ENCODE measurements around the gene ZSWIM6.

The ZSWIM6 gene

DNA sequence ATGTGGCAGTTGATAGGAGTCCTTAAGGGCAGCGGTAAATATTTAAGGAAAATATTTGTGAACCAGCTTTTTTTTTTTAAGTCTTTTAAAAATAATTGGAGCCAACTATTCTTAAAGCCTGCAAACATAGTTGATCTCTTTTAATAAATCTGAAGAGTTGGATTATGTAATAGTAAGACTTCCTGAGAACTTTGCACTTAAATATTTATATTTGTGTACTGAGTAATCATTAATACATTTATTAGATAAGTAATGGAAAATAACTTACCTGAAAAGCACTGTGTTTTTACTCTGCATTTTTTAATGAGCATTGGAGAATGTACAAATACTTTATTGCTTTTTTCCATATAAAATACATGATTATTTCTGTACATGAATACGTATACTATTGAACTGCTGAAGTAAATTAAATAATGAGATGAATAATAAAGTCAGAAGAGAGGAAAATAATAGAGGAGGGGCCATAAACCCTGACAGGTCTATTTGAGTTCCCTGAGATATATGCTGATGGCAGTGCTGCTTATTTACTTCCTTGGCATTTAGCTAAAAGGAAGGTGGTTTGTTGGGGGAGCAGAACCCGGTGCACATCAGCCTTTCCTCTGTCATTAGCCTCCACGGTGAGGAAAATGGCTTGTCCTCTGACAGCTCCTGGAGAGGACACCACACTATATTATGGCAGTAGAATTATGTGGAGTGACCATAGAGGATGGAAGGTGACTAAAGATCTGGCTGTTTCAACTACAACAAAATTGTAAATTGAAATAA, 148.0 kb downstream of the ZSWIM6 start:
- Histone ChIP-seq H3K27me3 (no peaks in the 10 kb centered on the region), H3K4me3 (no peak overlapping the region), H4K20me1 (peaks cover 0 to 97% (median 19%) of the 10 kb centered on the region in 11 experiments; a peak in 12 of 22 replicates), H3K9me3 (replicated peaks in 1 of 11) (peaks cover 0 to 17% (median 4%) of the 10 kb centered on the region in 11 experiments; a peak in 11 of 22 replicates), H3K9ac (no peak overlapping the region), H3K27ac (no peak overlapping the region), H3K36me3 (peaks cover 52 to 97% (median 73%) of the 10 kb centered on the region in 11 experiments), H3K4me2 (no peak overlapping the region), H3K4me1 (no peaks in the 10 kb centered on the region)
- no peak for TF ChIP-seq Cebpa-rat (IDR thresholded peaks at IDR 0.05)

DNA sequence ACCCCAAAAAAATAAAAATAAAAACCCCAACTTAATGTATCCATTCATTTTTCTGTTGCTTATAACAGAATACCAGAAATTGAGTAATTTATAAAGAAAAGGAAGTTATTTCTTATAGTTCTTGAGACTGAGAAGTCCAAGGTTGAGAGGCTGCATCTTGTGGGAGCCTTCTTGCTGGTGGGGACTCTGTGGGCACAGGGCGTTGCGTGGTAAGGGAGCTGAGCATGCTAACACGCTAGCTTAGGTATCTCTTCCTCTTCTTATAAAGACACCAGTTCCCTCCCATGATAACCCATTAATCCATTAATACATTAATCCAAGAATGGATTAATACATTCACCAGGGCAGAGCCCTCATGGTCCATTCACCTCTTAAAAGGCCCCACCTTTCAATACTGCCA, 150.9 kb downstream of the ZSWIM6 start:
- peaks cover 42 to 92% (median 68%) of the 10 kb centered on the region in 11 experiments for H3K36me3 ChIP-seq
- no peaks in the 10 kb centered on the region for H3K4me1 ChIP-seq
- no peak overlapping the region for H3K9ac ChIP-seq
- no peak overlapping the region for H3K4me3 ChIP-seq
- H3K27ac ChIP-seq = no peak overlapping the region
- peaks cover 4 to 97% (median 13%) of the 10 kb centered on the region in 11 experiments; a peak in 13 of 22 replicates for H4K20me1 ChIP-seq
- H3K27me3 ChIP-seq = no peaks in the 10 kb centered on the region
- no peak for TF ChIP-seq Cebpa-rat (IDR thresholded peaks at IDR 0.05)
- no peak overlapping the region for H3K4me2 ChIP-seq
- peaks cover 0 to 28% (median 18%) of the 10 kb centered on the region in 11 experiments; a peak in 15 of 22 replicates for H3K9me3 ChIP-seq (replicated peaks in 1 of 11)

DNA sequence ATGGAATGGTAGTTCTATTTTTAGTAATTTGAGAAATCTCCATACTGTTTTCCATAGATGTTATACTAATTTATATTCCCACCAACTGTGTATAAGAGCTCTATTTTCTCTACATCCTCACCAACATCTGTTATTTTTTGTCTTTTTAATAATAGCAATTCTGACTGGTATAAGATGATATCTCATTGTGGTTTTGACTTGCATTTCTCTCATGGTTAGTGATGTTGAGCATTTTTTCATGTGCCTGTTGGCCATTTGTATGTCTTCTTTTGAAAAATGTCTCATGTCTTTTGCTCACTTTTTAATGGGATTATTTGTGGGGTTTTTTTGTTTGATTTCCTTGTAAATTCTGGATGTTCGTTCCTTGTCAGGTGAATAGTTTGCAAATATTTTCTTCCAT, 154.4 kb downstream of the ZSWIM6 start:
- TF ChIP-seq Cebpa-rat (IDR thresholded peaks at IDR 0.05) = no peak
- H3K9me3 ChIP-seq (replicated peaks in 1 of 11) = peaks cover 0 to 28% (median 19%) of the 10 kb centered on the region in 11 experiments; a peak in 14 of 22 replicates
- H3K36me3 ChIP-seq = peaks cover 30 to 86% (median 42%) of the 10 kb centered on the region in 11 experiments; a peak in 20 of 22 replicates
- peaks cover 12 to 97% (median 27%) of the 10 kb centered on the region in 11 experiments; a peak in 14 of 22 replicates for H4K20me1 ChIP-seq
- H3K4me1 ChIP-seq = no peaks in the 10 kb centered on the region
- no peaks in the 10 kb centered on the region for H3K27me3 ChIP-seq
- H3K27ac ChIP-seq = no peak overlapping the region
- H3K4me2 ChIP-seq = no peak overlapping the region
- H3K9ac ChIP-seq = no peak overlapping the region
- no peak overlapping the region for H3K4me3 ChIP-seq

DNA sequence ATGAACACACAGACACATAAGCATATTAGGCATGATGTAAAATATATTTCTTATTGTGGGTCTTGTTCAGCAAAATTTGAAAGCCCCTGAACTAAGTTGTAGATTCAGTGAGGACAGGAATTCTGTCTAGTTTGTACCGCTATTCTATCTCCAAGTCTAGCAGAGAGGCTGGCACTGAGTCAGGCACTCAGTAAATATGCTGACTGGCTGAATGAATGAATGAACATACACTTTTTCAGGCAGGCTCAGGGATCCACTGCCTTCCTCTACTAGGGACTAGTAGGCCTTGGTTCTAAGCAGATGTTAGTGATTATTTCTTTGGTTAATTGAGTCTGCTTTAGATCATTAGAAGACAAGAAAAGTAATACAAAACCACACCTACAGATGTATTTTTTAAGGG, 157.5 kb downstream of the ZSWIM6 start:
- Histone ChIP-seq H3K27me3 (no peaks in the 10 kb centered on the region), H3K4me2 (no peak overlapping the region), H3K9me3 (replicated peaks in 1 of 11) (peaks cover 0 to 26% (median 19%) of the 10 kb centered on the region in 11 experiments; a peak in 14 of 22 replicates), H3K4me3 (no peak overlapping the region), H3K4me1 (no peaks in the 10 kb centered on the region), H3K27ac (no peak overlapping the region), H3K36me3 (peaks cover 28 to 86% (median 44%) of the 10 kb centered on the region in 11 experiments), H4K20me1 (peaks cover 15 to 100% (median 28%) of the 10 kb centered on the region in 11 experiments; a peak in 14 of 22 replicates), H3K9ac (no peak overlapping the region)
- TF ChIP-seq Cebpa-rat (IDR thresholded peaks at IDR 0.05) = no peak

DNA sequence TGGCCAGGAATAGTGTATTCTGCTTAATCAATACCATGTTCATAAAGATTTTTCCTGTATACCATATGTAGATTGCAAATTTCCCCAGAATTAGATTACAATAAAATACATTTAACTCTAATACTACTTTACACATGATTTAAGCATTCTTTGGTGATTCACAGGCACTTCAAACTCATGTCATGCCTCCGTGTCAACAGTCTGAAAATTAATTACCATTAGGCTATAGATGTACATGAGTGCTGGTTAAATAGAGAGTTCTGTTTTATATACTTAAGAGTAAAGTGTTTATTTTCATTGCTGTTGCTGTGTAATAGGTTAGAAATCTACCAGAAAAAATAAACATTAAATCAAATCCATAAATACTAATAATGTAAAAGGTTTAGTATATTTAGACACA, 159.8 kb downstream of the ZSWIM6 start:
- H3K9me3 ChIP-seq (replicated peaks in 1 of 11) = peaks cover 0 to 14% (median 4%) of the 10 kb centered on the region in 11 experiments; a peak in 9 of 22 replicates
- peaks cover 36 to 89% (median 58%) of the 10 kb centered on the region in 11 experiments for H3K36me3 ChIP-seq
- no peak for TF ChIP-seq Cebpa-rat (IDR thresholded peaks at IDR 0.05)
- no peak overlapping the region for H3K9ac ChIP-seq
- no peak overlapping the region for H3K4me3 ChIP-seq
- H4K20me1 ChIP-seq = peaks cover 7 to 100% (median 24%) of the 10 kb centered on the region in 11 experiments; a peak in 13 of 22 replicates
- no peaks in the 10 kb centered on the region for H3K4me1 ChIP-seq
- no peak overlapping the region for H3K4me2 ChIP-seq
- H3K27me3 ChIP-seq = no peaks in the 10 kb centered on the region
- no peak overlapping the region for H3K27ac ChIP-seq

DNA sequence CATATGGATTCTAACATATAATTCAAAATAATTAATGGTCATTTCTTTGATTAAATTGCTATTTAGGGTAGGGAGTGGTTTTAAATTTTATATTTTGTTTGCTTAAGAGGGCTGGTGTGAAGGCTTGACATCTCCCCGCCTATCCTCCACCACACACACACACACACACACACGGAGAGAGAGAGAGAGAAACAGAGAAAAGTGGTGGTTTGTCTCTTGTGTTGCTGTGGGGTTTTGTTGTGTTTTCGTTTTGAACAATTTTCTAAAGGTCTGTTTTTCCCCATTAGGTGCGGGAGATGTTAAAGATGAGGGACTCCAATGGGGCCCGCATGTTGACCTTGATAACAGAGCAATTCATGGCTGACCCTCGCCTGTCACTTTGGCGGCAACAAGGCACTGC, 161.9 kb downstream of the ZSWIM6 start:
- peaks cover 45 to 90% (median 67%) of the 10 kb centered on the region in 11 experiments for H3K36me3 ChIP-seq
- TF ChIP-seq Cebpa-rat (IDR thresholded peaks at IDR 0.05) = no peak

DNA sequence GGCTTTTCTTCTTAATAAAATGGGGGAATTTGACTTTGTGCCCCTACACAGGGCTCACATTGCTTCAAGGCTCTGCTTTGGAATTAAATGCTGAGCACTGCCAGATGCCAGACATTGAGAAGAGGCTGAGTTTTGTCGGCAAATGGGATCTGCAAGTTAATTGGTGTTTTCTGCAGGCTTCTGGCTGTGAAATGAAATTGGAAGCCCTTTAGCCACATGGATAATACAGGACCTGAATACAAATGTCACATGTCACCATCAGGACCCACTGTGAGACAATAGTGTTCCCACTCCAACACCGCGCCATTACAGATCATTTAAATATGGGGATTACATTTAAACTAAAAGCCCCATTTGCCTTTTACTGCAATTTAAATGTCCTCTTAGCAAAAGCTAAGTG, 164.4 kb downstream of the ZSWIM6 start:
- H3K36me3 ChIP-seq = peaks cover 59 to 98% (median 78%) of the 10 kb centered on the region in 11 experiments
- no peaks in the 10 kb centered on the region for H3K9me3 ChIP-seq (replicated peaks in 1 of 11)
- no peaks in the 10 kb centered on the region for H3K27me3 ChIP-seq
- no peak overlapping the region for H3K27ac ChIP-seq
- no peak overlapping the region for H3K9ac ChIP-seq
- peaks cover 0 to 10% (median 0%) of the 10 kb centered on the region in 10 experiments; a peak in 2 of 20 replicates for H3K4me1 ChIP-seq
- no peak overlapping the region for H3K4me3 ChIP-seq
- peaks cover 0 to 99% (median 6%) of the 10 kb centered on the region in 11 experiments; a peak in 9 of 22 replicates for H4K20me1 ChIP-seq
- no peak for TF ChIP-seq Cebpa-rat (IDR thresholded peaks at IDR 0.05)
- no peak overlapping the region for H3K4me2 ChIP-seq

More for the DNA sequence above, 161.9 kb downstream of the ZSWIM6 start:
- Histone ChIP-seq H3K9ac (no peak overlapping the region), H3K9me3 (replicated peaks in 1 of 11) (no peaks in the 10 kb centered on the region), H4K20me1 (peaks cover 3 to 100% (median 8%) of the 10 kb centered on the region in 11 experiments; a peak in 13 of 22 replicates), H3K4me2 (no peak overlapping the region), H3K27me3 (no peaks in the 10 kb centered on the region), H3K4me3 (no peak overlapping the region), H3K27ac (no peak overlapping the region), H3K4me1 (no peaks in the 10 kb centered on the region)

DNA sequence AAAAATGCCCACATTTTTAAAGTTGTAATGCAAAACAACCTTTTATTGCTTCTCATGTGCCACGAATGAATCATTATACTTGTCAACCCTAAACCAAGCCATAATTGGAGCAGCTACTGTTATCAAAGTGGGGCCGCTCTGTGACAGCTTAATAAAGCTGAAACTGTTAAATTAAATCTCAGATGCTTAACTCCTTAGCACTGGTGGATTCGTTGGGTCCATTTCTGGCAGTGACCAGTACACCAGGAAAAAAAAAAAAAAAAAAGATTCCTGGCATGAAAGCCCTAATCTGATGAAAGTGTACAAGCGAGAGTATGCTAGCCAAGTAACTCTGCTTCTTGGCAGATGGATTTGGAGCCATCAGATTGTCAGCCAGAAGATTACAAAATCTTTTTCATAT, 164.8 kb downstream of the ZSWIM6 start:
- Histone ChIP-seq H3K27me3 (no peaks in the 10 kb centered on the region), H4K20me1 (peaks cover 0 to 99% (median 6%) of the 10 kb centered on the region in 11 experiments; a peak in 10 of 22 replicates), H3K4me3 (no peak overlapping the region), H3K27ac (no peak overlapping the region), H3K4me2 (no peak overlapping the region), H3K4me1 (peaks cover 0 to 10% (median 0%) of the 10 kb centered on the region in 10 experiments; a peak in 2 of 20 replicates), H3K36me3 (peaks cover 59 to 100% (median 81%) of the 10 kb centered on the region in 11 experiments), H3K9me3 (replicated peaks in 1 of 11) (no peaks in the 10 kb centered on the region), H3K9ac (no peak overlapping the region)
- TF ChIP-seq Cebpa-rat (IDR thresholded peaks at IDR 0.05) = no peak

DNA sequence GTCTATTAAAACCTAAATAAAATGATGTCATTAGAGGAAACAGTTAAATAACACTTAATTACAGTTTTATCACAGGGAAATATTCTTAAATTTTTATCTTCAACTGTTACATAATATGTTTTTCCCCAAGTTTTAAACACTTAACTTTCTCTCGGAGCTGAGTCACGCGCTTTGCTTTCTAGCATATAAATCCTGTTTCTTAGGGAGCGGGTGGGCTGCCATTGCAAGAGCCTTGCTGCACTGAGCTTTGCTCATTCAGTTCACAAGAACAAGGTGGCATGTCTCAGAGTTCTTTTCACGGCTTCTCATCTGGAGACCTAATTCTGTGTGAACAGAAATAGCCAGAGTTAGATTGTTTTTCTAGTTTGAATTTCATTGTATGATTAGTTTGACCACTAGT, 166.1 kb downstream of the ZSWIM6 start:
- no peak overlapping the region for H3K27ac ChIP-seq

More for the DNA sequence above, 166.1 kb downstream of the ZSWIM6 start:
- Histone ChIP-seq H3K9ac (no peak overlapping the region), H3K9me3 (replicated peaks in 1 of 11) (no peaks in the 10 kb centered on the region), H4K20me1 (peaks cover 0 to 99% (median 12%) of the 10 kb centered on the region in 11 experiments; a peak in 10 of 22 replicates), H3K36me3 (peaks cover 57 to 100% (median 89%) of the 10 kb centered on the region in 11 experiments), H3K4me1 (peaks cover 0 to 10% (median 0%) of the 10 kb centered on the region in 10 experiments; a peak in 2 of 20 replicates), H3K4me2 (no peak overlapping the region), H3K27me3 (no peaks in the 10 kb centered on the region), H3K4me3 (no peak overlapping the region)
- TF ChIP-seq Cebpa-rat (IDR thresholded peaks at IDR 0.05) = no peak
